Caki2 (cell line): ENCODE measurements around the gene UAP1. TPM values are rescaled to one million over a fixed set of nuclear protein-coding genes. Genes with fewer than 3 reads are reported as not detected.

ENCODE experiments used
- DNase-seq: peaks from one replicate; pipeline ENCODE4 v3.0.0-alpha.2; 2015; ENCODE audit warnings: low read depth
- in situ Hi-C: cut with HindIII; loops from 2 replicates; pipeline ENCODE4 v1.10.0; 2016; ENCODE audit warnings: low sequenced_read_pairs, low pct_unique_long_range_greater_than_20kb, mixed read lengths
- total RNA-seq: library from RNA; depleted of rRNA; stranded (reverse); fragments of >200 nt; shearing (Covaris generic); gene quantifications from 2 replicates; pipeline ENCODE4 v1.2.3, GENCODE V29; 2014; ENCODE audit warnings: low replicate concordance; rRNA removed

Gene UAP1
- total RNA-seq, 1 experiment from 2014 or later = 46.9 TPM

GRCh38 chr1:162632217-162632666, 70.7 kb downstream of the UAP1 start, which contains the start of gene DDR2:
DDR2 (plus strand) TSS chr1:162632464; CDS start chr1:162719064, 86,600 bp downstream.
- DNase-seq = no peak
- in situ Hi-C loops = no loop called here

GRCh38 chr1:162632698-162633080, 71.2 kb downstream of the UAP1 start:
- no peak for DNase-seq

GRCh38 chr1:162633081-162633762, 71.7 kb downstream of the UAP1 start:
- DNase-seq = no peak
- in situ Hi-C loops = no loop called here

More at GRCh38 chr1:162632698-162633080, 71.2 kb downstream of the UAP1 start:
- in situ Hi-C loops = no loop called here

- in situ Hi-C loops = no loop called here
- no peak for DNase-seq
Measured at GRCh38 chr1:162635418-162635817, 73.9 kb downstream of the UAP1 start.

GRCh38 chr1:162639718-162640117, 78.2 kb downstream of the UAP1 start:
- no peak for DNase-seq
- in situ Hi-C loops = no loop called here

GRCh38 chr1:162641114-162641513, 79.6 kb downstream of the UAP1 start:
- no peak for DNase-seq

GRCh38 chr1:162644986-162645314, 83.4 kb downstream of the UAP1 start:
- DNase-seq = no peak
- in situ Hi-C loops = no loop called here

More at GRCh38 chr1:162641114-162641513, 79.6 kb downstream of the UAP1 start:
- in situ Hi-C loops = no loop called here

GRCh38 chr1:162645666-162646065, 84.1 kb downstream of the UAP1 start:
- in situ Hi-C loops = no loop called here
- no peak for DNase-seq

GRCh38 chr1:162649583-162649982, 88.1 kb downstream of the UAP1 start:
- DNase-seq = no peak
- in situ Hi-C loops = no loop called here

Other genes starting within 250 kb of the UAP1 start
- not detected in 2 replicates for gene SPATA46, start 184.9 kb upstream of the UAP1 start, total RNA-seq
- 0.03 TPM in 1 of 2 replicates, not detected in the other for gene C1orf226, start 180.0 kb upstream of the UAP1 start, total RNA-seq
- gene SH2D1B, start 149.6 kb upstream of the UAP1 start, total RNA-seq = not detected in 2 replicates
- gene UHMK1, start 63.9 kb upstream of the UAP1 start, total RNA-seq = 25.3 and 33.6 TPM in 2 replicates
- gene DDR2, start 70.7 kb downstream of the UAP1 start, total RNA-seq = not detected in 2 replicates
- gene HSD17B7, start 229.0 kb downstream of the UAP1 start, total RNA-seq = 30.1 and 31.5 TPM in 2 replicates